H1 (cell line): ENCODE measurements around the gene USP49. TPM values are rescaled to one million over a fixed set of nuclear protein-coding genes. Genes with fewer than 3 reads are reported as not detected.

Experiments
- CTCF ChIA-PET: fragments of 300-600 bp; sonication (Branson Sonifier 250); formaldehyde crosslinking; loops from one replicate; lab custom pipeline; 2021; ENCODE audit not compliant: partially characterized antibody; lab: Charles Lee
- POLR2A ChIA-PET: fragments of 300-600 bp; sonication (Branson Sonifier 250); formaldehyde crosslinking; loops from one replicate; lab custom pipeline; 2021; ENCODE audit warnings: inconsistent platforms; ENCODE audit not compliant: partially characterized antibody; lab: Charles Lee
- DNase-seq, 2 experiments: peaks; one replicate each; pipeline versions ENCODE4 v3.0.0 to v3.0.0-alpha.2; 2010 to 2022; ENCODE audit warnings: low spot score in 2 of 2, low read depth in 1 of 2, mixed read lengths in 1 of 2
- FAIRE-seq: peaks from 2 replicates; lab custom pipeline; 2011; peaks lifted over from hg19 to GRCh38; lab: Jason Lieb, UNC
- H2AFZ ChIP-seq: 2 replicates; pipeline ENCODE4 v1.8.1; 2012; ENCODE audit warnings: low read length, inconsistent platforms
- H2AK5ac ChIP-seq: 2 replicates; pipeline ENCODE4 v1.6.1; 2013; ENCODE audit warnings: low read depth, low read length
- H2BK120ac ChIP-seq: replicated peaks from 2 replicates; pipeline ENCODE3; 2013; ENCODE audit warnings: low read depth, low read length, inconsistent platforms
- H2BK12ac ChIP-seq: 2 replicates; pipeline ENCODE4 v1.6.1; 2013; ENCODE audit warnings: low read depth, low read length
- H2BK15ac ChIP-seq: 2 replicates; pipeline ENCODE4 v1.6.1; 2013; ENCODE audit warnings: low read length
- H2BK20ac ChIP-seq: 2 replicates; pipeline ENCODE4 v1.6.1; 2013; ENCODE audit warnings: low read length
- H2BK5ac ChIP-seq: 2 replicates; pipeline ENCODE4 v1.6.1; 2013; ENCODE audit warnings: low read depth, low read length
- H3K14ac ChIP-seq: 2 replicates; pipeline ENCODE4 v1.6.1; 2013; ENCODE audit warnings: inconsistent platforms; ENCODE audit not compliant: insufficient read length
- H3K18ac ChIP-seq: 2 replicates; pipeline ENCODE4 v1.6.1; 2013; ENCODE audit warnings: low read length; ENCODE audit errors: extremely low read depth
- H3K23ac ChIP-seq: 2 replicates; pipeline ENCODE4 v1.6.1; 2013; ENCODE audit warnings: inconsistent platforms; ENCODE audit not compliant: insufficient read length
- H3K23me2 ChIP-seq: 2 replicates; pipeline ENCODE4 v1.6.1; 2013; ENCODE audit warnings: low read depth, low read length
- H3K27ac ChIP-seq: 2 replicates; pipeline ENCODE4 v1.6.1; 2011; ENCODE audit warnings: low read depth, low read length, inconsistent platforms
- H3K27me3 ChIP-seq, 4 experiments: replicated peaks in 1 of 4; 1 replicate in 1 of 4; 2 replicates in 3 of 4; pipeline versions ENCODE4 v1.6.1 to v1.8.1; 2011 to 2013; ENCODE audit warnings: low read length in 3 of 4, mild to moderate bottlenecking in 3 of 4, inconsistent platforms in 2 of 4, mixed read lengths in 2 of 4, moderate library complexity in 1 of 4; ENCODE audit not compliant: control insufficient read depth in 3 of 4, insufficient read depth in 3 of 4; ENCODE audit errors: extremely low read depth in 1 of 4
- H3K36me3 ChIP-seq, 4 experiments: 2 replicates each; pipeline versions ENCODE4 v1.6.1 to v1.8.1; 2011 to 2013; ENCODE audit warnings: mild to moderate bottlenecking in 4 of 4, low read length in 3 of 4, moderate library complexity in 2 of 4, control low read depth in 1 of 4, inconsistent platforms in 1 of 4; ENCODE audit not compliant: insufficient read depth in 4 of 4, control insufficient read depth in 2 of 4
- H3K4ac ChIP-seq: replicated peaks from 2 replicates; pipeline ENCODE3; 2013; ENCODE audit warnings: low read length, low read depth, mixed read lengths, inconsistent platforms; ENCODE audit not compliant: insufficient read length
- H3K4me1 ChIP-seq, 4 experiments: replicated peaks in 1 of 4; 1 replicate in 1 of 4; 2 replicates in 3 of 4; pipeline versions ENCODE4 v1.6.1 to v1.8.1; 2011 to 2013; ENCODE audit warnings: low read length in 3 of 4, inconsistent platforms in 2 of 4, mixed read lengths in 1 of 4; ENCODE audit not compliant: insufficient read depth in 4 of 4, control insufficient read depth in 3 of 4
- H3K4me2 ChIP-seq, 2 experiments: 2 replicates each; pipeline versions ENCODE4 v1.6.1 to v1.8.1; 2011 to 2013; ENCODE audit warnings: low read depth in 2 of 2, low read length in 2 of 2, control low read depth in 1 of 2, inconsistent platforms in 1 of 2, mild to moderate bottlenecking in 1 of 2; ENCODE audit not compliant: insufficient read depth in 1 of 2
- H3K4me3 ChIP-seq, 4 experiments: fragments of 200-600, 300-600 bp in 1 of 4; sonication (generic), shearing (Covaris generic), sonication (Bioruptor Twin) in 1 of 4; 2 replicates each; pipeline versions ENCODE4 v1.5.1 to v1.8.1; 2011 to 2016; ENCODE audit warnings: low read length in 4 of 4, low read depth in 3 of 4, control low read depth in 2 of 4, inconsistent platforms in 2 of 4, mild to moderate bottlenecking in 2 of 4, mixed read lengths in 1 of 4, moderate library complexity in 1 of 4; ENCODE audit not compliant: insufficient read depth in 2 of 4; ENCODE audit errors: extremely low read depth in 1 of 4
- H3K56ac ChIP-seq: replicated peaks from 2 replicates; pipeline ENCODE3; 2013; ENCODE audit warnings: low read depth, mild to moderate bottlenecking, mixed read lengths, low read length, inconsistent platforms; ENCODE audit not compliant: insufficient read length
- H3K79me1 ChIP-seq: 2 replicates; pipeline ENCODE4 v1.6.1; 2013; ENCODE audit warnings: low read depth, low read length, control low read depth
- H3K79me2 ChIP-seq, 2 experiments: 2 replicates each; pipeline versions ENCODE4 v1.6.1 to v1.8.1; 2012 to 2013; ENCODE audit warnings: low read length in 2 of 2, mild to moderate bottlenecking in 2 of 2, inconsistent platforms in 1 of 2; ENCODE audit not compliant: insufficient read depth in 2 of 2, control insufficient read depth in 1 of 2
- H3K9ac ChIP-seq, 4 experiments: replicated peaks in 1 of 4; 1 replicate in 1 of 4; 2 replicates in 3 of 4; pipeline versions ENCODE4 v1.6.1 to v1.8.1; 2011 to 2013; ENCODE audit warnings: low read depth in 3 of 4, low read length in 3 of 4, control low read depth in 2 of 4, mild to moderate bottlenecking in 2 of 4, moderate library complexity in 2 of 4, inconsistent platforms in 1 of 4; ENCODE audit errors: extremely low read depth in 1 of 4
- H3K9me3 ChIP-seq, 2 experiments: 2 replicates each; pipeline versions ENCODE4 v1.6.1 to v1.8.1; 2012 to 2013; ENCODE audit warnings: mild to moderate bottlenecking in 2 of 2, moderate library complexity in 2 of 2, control low read depth in 1 of 2, inconsistent platforms in 1 of 2, low read depth in 1 of 2, low read length in 1 of 2, mixed read lengths in 1 of 2; ENCODE audit not compliant: insufficient read depth in 2 of 2
- H4K20me1 ChIP-seq, 2 experiments: replicated peaks in 1 of 2; 2 replicates each; pipeline versions ENCODE3 to v1.8.1; 2011 to 2013; ENCODE audit warnings: inconsistent platforms in 2 of 2, low read length in 2 of 2, mild to moderate bottlenecking in 1 of 2; ENCODE audit not compliant: insufficient read depth in 2 of 2, control insufficient read depth in 1 of 2
- H4K5ac ChIP-seq: 2 replicates; pipeline ENCODE4 v1.6.1; 2013; ENCODE audit warnings: low read length, low read depth, mixed read lengths, inconsistent platforms; ENCODE audit not compliant: insufficient read length
- H4K8ac ChIP-seq: 2 replicates; pipeline ENCODE4 v1.8.0; 2013; ENCODE audit warnings: mild to moderate bottlenecking, moderate library complexity, low read length, inconsistent platforms; ENCODE audit not compliant: insufficient read depth; ENCODE audit errors: extremely low read depth
- H4K91ac ChIP-seq: replicated peaks from 2 replicates; pipeline ENCODE3; 2013; ENCODE audit warnings: low read length, mixed read lengths, inconsistent platforms; ENCODE audit not compliant: insufficient read length
- ATF3 ChIP-seq: IDR thresholded peaks from 2 replicates; pipeline ENCODE4 v1.6.1; 2011; ENCODE audit warnings: low read depth, mild to moderate bottlenecking, low read length; ENCODE audit not compliant: insufficient read depth
- BACH1 ChIP-seq: IDR thresholded peaks from 2 replicates; pipeline ENCODE4 v1.6.1; 2012; ENCODE audit warnings: low read length, improper control_type of control experiment
- GTF2F1 ChIP-seq: IDR thresholded peaks from 2 replicates; pipeline ENCODE4 v1.6.1; 2012; ENCODE audit warnings: low read depth, low read length, improper control_type of control experiment, borderline replicate concordance
- HDAC2 ChIP-seq, 2 experiments: fragments of 300-600 bp in 1 of 2; sonication (generic) in 1 of 2; IDR thresholded peaks; 2 replicates each; pipeline ENCODE4 v1.6.1; 2011 to 2012; ENCODE audit warnings: low read depth in 2 of 2, low read length in 2 of 2, mild to moderate bottlenecking in 2 of 2, moderate library complexity in 2 of 2, borderline replicate concordance in 1 of 2, inconsistent platforms in 1 of 2
- MAFK ChIP-seq: IDR thresholded peaks from 2 replicates; pipeline ENCODE4 v1.6.1; 2012; ENCODE audit warnings: low read depth, mild to moderate bottlenecking, improper control_type of control experiment, low read length
- NANOG ChIP-seq: IDR thresholded peaks from 2 replicates; pipeline ENCODE4 v1.6.1; 2011; ENCODE audit warnings: low read length, low read depth, mild to moderate bottlenecking, inconsistent platforms; ENCODE audit not compliant: insufficient read depth, poor library complexity, severe bottlenecking
- POLR2AphosphoS5 ChIP-seq: IDR thresholded peaks from 2 replicates; pipeline ENCODE4 v1.6.1; 2011; ENCODE audit warnings: low read depth, low read length
- RAD21 ChIP-seq, 2 experiments: IDR thresholded peaks in 1 of 2; conservative IDR thresholded peaks in 1 of 2; 2 replicates each; pipeline ENCODE4 v1.6.1; 2011; ENCODE audit warnings: low read depth in 2 of 2, low read length in 2 of 2, improper control_type of control experiment in 1 of 2, inconsistent platforms in 1 of 2, mild to moderate bottlenecking in 1 of 2, moderate library complexity in 1 of 2
- RBBP5 ChIP-seq: IDR thresholded peaks from 2 replicates; pipeline ENCODE4 v1.7.1; 2012; ENCODE audit warnings: low read depth, mild to moderate bottlenecking, inconsistent platforms, low read length, moderate library complexity, borderline replicate concordance
- SAP30 ChIP-seq: fragments of 300-600 bp; sonication (generic); IDR thresholded peaks from 2 replicates; pipeline ENCODE4 v1.7.1; 2012; ENCODE audit warnings: low read length, moderate library complexity, mild to moderate bottlenecking, inconsistent platforms; ENCODE audit not compliant: insufficient read depth, insufficient replicate concordance
- SP4 ChIP-seq: IDR thresholded peaks from 2 replicates; pipeline ENCODE4 v1.6.1; 2012; ENCODE audit warnings: low read length, inconsistent platforms
- TAF7 ChIP-seq: optimal IDR thresholded peaks from 2 replicates; pipeline ENCODE3; 2011; ENCODE audit warnings: low read depth, mild to moderate bottlenecking, inconsistent platforms, low read length, moderate library complexity, borderline replicate concordance
- WGBS, 2 experiments: shearing (Covaris generic) in 1 of 2; methylation state at CpG; one replicate each; pipeline versions ENCODE4 v1.1.6 to v1.1.7; 2013 to 2015; ENCODE audit warnings: low lambda C conversion rate in 2 of 2, mixed read lengths in 2 of 2, inconsistent platforms in 1 of 2, low coverage in 1 of 2, missing lambda C conversion rate in 1 of 2; ENCODE audit not compliant: insufficient replicate concordance in 2 of 2, insufficient coverage in 1 of 2, insufficient read length in 1 of 2; ENCODE audit errors: extremely low coverage in 1 of 2, missing lambda C conversion rate in 1 of 2; 5-methylcytosine and 5-hydroxymethylcytosine counted together
- polyA plus RNA-seq, 7 experiments: library from polyadenylated mRNA; depleted of rRNA in 3 of 7; stranded (reverse) in 5 of 7; unstranded in 2 of 7; fragments of >200 nt in 5 of 7; fragments of 200-250 nt in 2 of 7; gene quantifications; 1 replicate in 5 of 7; 2 replicates in 1 of 7; 4 replicates in 1 of 7; pipeline versions ENCODE4 v1.2.1 to v1.2.3, GENCODE V29; 2011 to 2013; ENCODE audit warnings: missing spikeins in 2 of 7, mixed read lengths in 2 of 7
- total RNA-seq: library from RNA; stranded (reverse); fragmentation: NEBNext Ultra II Directional; extraction: Animal tissue kit (Norgen Biotek cat#: 25700); gene quantifications from 2 replicates; pipeline ENCODE4 v1.2.1, GENCODE V29; 2021

Gene USP49
- total and polyA plus RNA-seq, 2 of the 8 experiments (the other 6 are each of a cell fraction or from before 2014, with no cell fraction given) = 6.9 to 24.4 TPM

- no peaks in the 10 kb centered on the region for H3K79me2 ChIP-seq
- no peak overlapping the region for H2BK20ac ChIP-seq
- peak overlapping the region; percentile 55 to 85 (median 64); a peak in 7 of 8 replicates for H3K4me3 ChIP-seq
- peaks cover 0 to 19% (median 8%) of the 10 kb centered on the region in 4 experiments; a peak in 6 of 7 replicates for H3K27me3 ChIP-seq
- no peak overlapping the region for H3K9ac ChIP-seq
- TF ChIP-seq ATF3 (no peak), RBBP5 (no peak), POLR2AphosphoS5 (no peak), SAP30 (no peak), TAF7 (no peak), GTF2F1 (no peak), SP4 (no peak), RAD21 (IDR thresholded peaks at IDR 0.05 in 1 of 2, conservative IDR thresholded peaks at IDR 0.05 in 1 of 2; ENCODE audit: low read depth in 2 of 2, low read length in 2 of 2) (no peak), NANOG (no peak), MAFK (no peak), HDAC2 (IDR thresholded peaks at IDR 0.05; ENCODE audit: borderline replicate concordance in 1 of 2, low read depth in 2 of 2, low read length in 2 of 2) (no peak), BACH1 (no peak)
- TF ChIP-seq, all 59 proteins: peak for 0
- no peak overlapping the region for H2BK15ac ChIP-seq
- H2BK5ac ChIP-seq = no peak overlapping the region
- peaks cover 2 to 7% (median 5%) of the 10 kb centered on the region in 4 experiments; a peak in 4 of 7 replicates for H3K4me1 ChIP-seq
- FAIRE-seq = no peak
- H3K4me2 ChIP-seq = peak overlapping the region; percentile 74 to 76
- peaks cover 8% of the 10 kb centered on the region for H3K23me2 ChIP-seq
- no peak overlapping the region for H3K23ac ChIP-seq
- H3K56ac ChIP-seq = no peak overlapping the region
- peaks cover 0 to 3% of the 10 kb centered on the region in 2 experiments for H4K20me1 ChIP-seq
- no peak overlapping the region for H3K18ac ChIP-seq
- H2BK120ac ChIP-seq = no peak overlapping the region
- no peak overlapping the region for H4K5ac ChIP-seq
- H3K27ac ChIP-seq = no peak overlapping the region
- no peak for DNase-seq
- CTCF ChIA-PET = interaction anchor here (1.0 to 5.2 kb wide), 5 partner anchors 41 to 265 kb away, joined by 3 to 58 read pairs (median 3); no protein-coding TSS in a partner anchor
- WGBS, 2 experiments = 68% methylated on average over 6 of the region's 6 CpGs; no CpG with 5 or more reads in 1 of the 2 experiments
- H3K4ac ChIP-seq = no peak overlapping the region
- H2AK5ac ChIP-seq = no peak overlapping the region
- H4K91ac ChIP-seq = no peak overlapping the region
- no peak overlapping the region for H3K14ac ChIP-seq
- H3K9me3 ChIP-seq = no peaks in the 10 kb centered on the region
- H3K36me3 ChIP-seq = no peaks in the 10 kb centered on the region; a peak in 1 of 8 replicates
- no peak overlapping the region for H2BK12ac ChIP-seq
- H3K79me1 ChIP-seq = no peaks in the 10 kb centered on the region
- H2AFZ ChIP-seq = no peak overlapping the region
- H4K8ac ChIP-seq = no peak overlapping the region; the same call in 1 of the 2 replicates
- POLR2A ChIA-PET = interaction anchor here (0.8 to 1.0 kb wide), 2 partner anchors 8 to 274 kb away, joined by 3 read pairs; partner anchors contain the start of gene TOMM6
These were observed 116.3 kb downstream of the USP49 start for GRCh38 chr6:41778895-41779294.
